Measurements from ENCODE around the gene DLK2. TPM values are rescaled to one million over a fixed set of nuclear protein-coding genes. Genes with fewer than 3 reads are reported as not detected.

Gene DLK2
- total and polyA plus RNA-seq, 2 donors (not counting 3 experiments of a cell fraction or from before 2014, with no cell fraction given) = 0.36 TPM; not detected in 1

DNA sequence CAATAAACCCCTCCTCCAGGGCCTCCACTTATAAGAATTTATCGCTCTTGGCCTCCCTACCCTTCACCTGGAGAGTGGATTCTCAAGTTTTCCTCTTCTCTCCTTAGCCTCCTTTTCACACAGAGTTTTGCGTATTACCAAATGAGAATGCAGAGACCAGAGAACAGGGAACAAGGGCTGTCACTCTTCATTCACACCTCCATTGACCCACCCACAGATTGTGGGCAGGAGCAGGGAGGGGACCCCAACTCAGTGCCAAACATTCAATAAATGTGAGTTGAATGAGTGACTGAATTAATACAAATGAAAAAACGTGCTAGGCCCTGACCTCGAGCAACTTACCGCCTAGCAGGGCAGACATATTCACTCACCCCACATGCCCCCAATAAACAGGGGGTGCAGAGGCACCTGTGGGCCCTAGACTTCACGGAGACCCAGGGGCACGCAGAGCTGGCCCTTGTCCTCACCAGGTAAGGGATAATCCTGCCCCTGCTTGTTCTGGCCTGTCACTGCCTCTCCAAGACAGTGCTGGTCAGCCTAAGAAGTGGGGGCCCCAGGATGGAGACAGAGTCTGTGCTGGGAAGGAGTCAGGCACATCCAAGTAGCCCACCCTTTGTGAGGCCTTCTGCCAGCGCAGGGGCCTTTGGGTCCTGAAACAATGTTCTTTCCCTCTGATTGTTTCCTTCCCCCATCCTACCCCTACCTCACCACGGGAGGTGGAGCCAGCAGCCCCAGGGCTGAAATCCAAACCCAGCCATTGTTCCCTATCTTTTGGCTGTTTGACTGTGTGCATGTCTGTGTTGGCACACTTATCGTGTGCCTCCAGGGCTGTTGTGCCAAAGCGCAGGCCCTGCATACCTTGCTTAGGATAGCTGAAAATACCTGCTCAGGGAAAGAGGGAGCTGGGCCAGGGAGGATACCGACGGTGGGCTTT is 13.7 kb upstream of the DLK2 start:
- Histone ChIP-seq H3K9me3 (replicated peaks; ENCODE audit: control insufficient read depth, insufficient read depth, low read length) (no peaks in the 10 kb centered on the region), H3K4me3 (replicated peaks in 1 of 3; ENCODE audit: insufficient read depth in 1 of 3, low read depth in 1 of 3, low read length in 3 of 3) (no peak overlapping the region), H3K27me3 (ENCODE audit: control insufficient read depth in 2 of 2, insufficient read depth in 2 of 2, low read length in 2 of 2) (peaks cover 8 to 9% of the 10 kb centered on the region in 2 experiments), H3K36me3 (ENCODE audit: control insufficient read depth in 2 of 2, extremely low read depth in 1 of 2, insufficient read depth in 2 of 2, low read length in 2 of 2) (no peaks in the 10 kb centered on the region), H3K9ac (replicated peaks; ENCODE audit: extremely low read depth, insufficient read depth, low read length) (no peak overlapping the region), H4K20me1 (replicated peaks; ENCODE audit: control insufficient read depth, extremely low read depth, insufficient read depth, low read length) (no peaks in the 10 kb centered on the region), H3K27ac (ENCODE audit: insufficient read depth, low read depth, low read length) (no peak overlapping the region), H3K4me2 (ENCODE audit: insufficient read depth, low read length) (no peak overlapping the region), H3K9me1 (replicated peaks; ENCODE audit: control insufficient read depth, extremely low read depth, insufficient read depth, low read length) (no peaks in the 10 kb centered on the region), H3K4me1 (ENCODE audit: control insufficient read depth, extremely low read depth, insufficient read depth, low read length) (no peaks in the 10 kb centered on the region), H3K79me2 (ENCODE audit: control insufficient read depth, insufficient read depth, low read length) (no peaks in the 10 kb centered on the region), H2AFZ (ENCODE audit: low read depth, low read length) (no peak overlapping the region)
- intact Hi-C loops (cut with micrococcal nuclease) (no loop called here), dilution Hi-C loops (cut with MboI; ENCODE audit: extremely low pct_ligation_motif_present, low sequenced_read_pairs) (no loop called here)
- CTCF ChIA-PET = interaction anchor here (1.3 kb wide), 1 partner anchor 8 kb away, joined by 3 read pairs; the partner anchor contains the start of gene TJAP1
- FAIRE-seq (no peak), DNase-seq (ENCODE audit: low read depth, low spot score) (no peak)
- BruUV-seq (replicated peaks) = no TSS peak
- TF ChIP-seq, protein P1, sequence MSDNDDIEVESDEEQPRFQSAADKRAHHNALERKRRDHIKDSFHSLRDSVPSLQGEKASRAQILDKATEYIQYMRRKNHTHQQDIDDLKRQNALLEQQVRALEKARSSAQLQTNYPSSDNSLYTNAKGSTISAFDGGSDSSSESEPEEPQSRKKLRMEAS (IDR thresholded peaks at IDR 0.05; ENCODE audit: insufficient read depth, insufficient read length) = no peak
- TF ChIP-seq GATA2 (IDR thresholded peaks at IDR 0.05; ENCODE audit: insufficient read depth, insufficient read length, low read depth, low read length) (no peak), EZH2 (IDR thresholded peaks at IDR 0.05; ENCODE audit: borderline replicate concordance, low read depth, low read length, severe bottlenecking) (no peak)
- POLR2A ChIA-PET = no interaction called here

DNA sequence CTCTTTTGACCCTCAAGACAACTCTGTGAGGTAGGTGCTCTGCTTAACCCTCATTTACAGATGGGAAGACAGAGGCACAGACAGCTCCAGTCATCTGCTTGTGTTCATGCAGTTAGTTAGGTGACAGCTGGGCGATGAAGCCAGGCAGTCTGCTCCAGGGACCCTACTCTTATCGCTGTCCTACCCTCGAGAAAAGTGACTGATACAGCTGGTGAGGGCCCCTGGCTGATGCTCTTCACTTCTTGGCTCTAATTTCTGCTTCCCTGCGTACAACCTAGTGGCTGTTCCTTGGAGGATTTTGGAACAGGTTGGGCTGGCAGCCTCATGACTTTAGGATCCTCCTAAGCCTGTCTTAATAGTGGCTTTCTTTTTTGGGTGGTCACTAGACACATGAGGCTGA is 12.9 kb upstream of the DLK2 start:
- Histone ChIP-seq H3K9ac (replicated peaks; ENCODE audit: extremely low read depth, insufficient read depth, low read length) (no peak overlapping the region), H3K4me1 (ENCODE audit: control insufficient read depth, extremely low read depth, insufficient read depth, low read length) (no peaks in the 10 kb centered on the region), H3K4me2 (ENCODE audit: insufficient read depth, low read length) (no peak overlapping the region), H3K27me3 (ENCODE audit: control insufficient read depth in 2 of 2, insufficient read depth in 2 of 2, low read length in 2 of 2) (peaks cover 9 to 12% of the 10 kb centered on the region in 2 experiments), H3K79me2 (ENCODE audit: control insufficient read depth, insufficient read depth, low read length) (no peaks in the 10 kb centered on the region), H3K4me3 (replicated peaks in 1 of 3; ENCODE audit: insufficient read depth in 1 of 3, low read depth in 1 of 3, low read length in 3 of 3) (no peak overlapping the region), H3K9me3 (replicated peaks; ENCODE audit: control insufficient read depth, insufficient read depth, low read length) (no peaks in the 10 kb centered on the region), H4K20me1 (replicated peaks; ENCODE audit: control insufficient read depth, extremely low read depth, insufficient read depth, low read length) (no peaks in the 10 kb centered on the region), H3K27ac (ENCODE audit: insufficient read depth, low read depth, low read length) (no peak overlapping the region), H3K36me3 (ENCODE audit: control insufficient read depth in 2 of 2, extremely low read depth in 1 of 2, insufficient read depth in 2 of 2, low read length in 2 of 2) (no peaks in the 10 kb centered on the region), H2AFZ (ENCODE audit: low read depth, low read length) (no peak overlapping the region), H3K9me1 (replicated peaks; ENCODE audit: control insufficient read depth, extremely low read depth, insufficient read depth, low read length) (no peaks in the 10 kb centered on the region)
- TF ChIP-seq FOS (IDR thresholded peaks at IDR 0.05; ENCODE audit: borderline replicate concordance, insufficient read depth, low read length) = no peak
- TF ChIP-seq, protein P2, sequence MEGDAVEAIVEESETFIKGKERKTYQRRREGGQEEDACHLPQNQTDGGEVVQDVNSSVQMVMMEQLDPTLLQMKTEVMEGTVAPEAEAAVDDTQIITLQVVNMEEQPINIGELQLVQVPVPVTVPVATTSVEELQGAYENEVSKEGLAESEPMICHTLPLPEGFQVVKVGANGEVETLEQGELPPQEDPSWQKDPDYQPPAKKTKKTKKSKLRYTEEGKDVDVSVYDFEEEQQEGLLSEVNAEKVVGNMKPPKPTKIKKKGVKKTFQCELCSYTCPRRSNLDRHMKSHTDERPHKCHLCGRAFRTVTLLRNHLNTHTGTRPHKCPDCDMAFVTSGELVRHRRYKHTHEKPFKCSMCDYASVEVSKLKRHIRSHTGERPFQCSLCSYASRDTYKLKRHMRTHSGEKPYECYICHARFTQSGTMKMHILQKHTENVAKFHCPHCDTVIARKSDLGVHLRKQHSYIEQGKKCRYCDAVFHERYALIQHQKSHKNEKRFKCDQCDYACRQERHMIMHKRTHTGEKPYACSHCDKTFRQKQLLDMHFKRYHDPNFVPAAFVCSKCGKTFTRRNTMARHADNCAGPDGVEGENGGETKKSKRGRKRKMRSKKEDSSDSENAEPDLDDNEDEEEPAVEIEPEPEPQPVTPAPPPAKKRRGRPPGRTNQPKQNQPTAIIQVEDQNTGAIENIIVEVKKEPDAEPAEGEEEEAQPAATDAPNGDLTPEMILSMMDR (IDR thresholded peaks at IDR 0.05; ENCODE audit: extremely low read depth in 1 of 2, insufficient read depth in 1 of 2, low read depth in 1 of 2, low read length in 2 of 2) = no peak
- TF ChIP-seq POLR2AphosphoS5 (IDR thresholded peaks at IDR 0.05; ENCODE audit: insufficient read depth, low read depth, low read length) = no peak
- TF ChIP-seq, protein P1 (IDR thresholded peaks at IDR 0.05; ENCODE audit: insufficient read depth, insufficient read length) = no peak
- no peak for TF ChIP-seq POLR2A (IDR thresholded peaks at IDR 0.05; ENCODE audit: low read depth, low read length)
- TF ChIP-seq JUN (IDR thresholded peaks at IDR 0.05; ENCODE audit: borderline replicate concordance, insufficient read depth, insufficient read length, low read depth) = no peak
- ChIA-PET POLR2A (no interaction called here), CTCF (interaction anchor here (1.3 kb wide), 1 partner anchor 9 kb away, joined by 3 read pairs; the partner anchor contains the start of gene TJAP1)
- FAIRE-seq (no peak), DNase-seq (ENCODE audit: low read depth, low spot score) (no peak)
- intact Hi-C loops (cut with micrococcal nuclease) (no loop called here), dilution Hi-C loops (cut with MboI; ENCODE audit: extremely low pct_ligation_motif_present, low sequenced_read_pairs) (no loop called here)
- BruUV-seq (replicated peaks) = no TSS peak
